H4 (cell line): ENCODE data around the gene IGF2BP3. TPM values are rescaled to one million over a fixed set of nuclear protein-coding genes. Genes with fewer than 3 reads are reported as not detected.

Experiments
- DNase-seq: peaks from one replicate; pipeline ENCODE4 v3.0.0-alpha.2; 2015; ENCODE audit warnings: low spot score
- total RNA-seq: library from RNA; depleted of rRNA; stranded (reverse); fragments of >200 nt; shearing (Covaris generic); gene quantifications from 2 replicates; pipeline ENCODE4 v1.2.3, GENCODE V29; 2014

IGF2BP3 gene
- total RNA-seq, 1 experiment from 2014 or later: 110 TPM

GRCh38 chr7:23378996-23379395, 91.3 kb downstream of the IGF2BP3 start:
- no peak for DNase-seq

- DNase-seq: no peak
Observed at GRCh38 chr7:23377134-23377533, 93.2 kb downstream of the IGF2BP3 start.

- DNase-seq: no peak
Observed at GRCh38 chr7:23373151-23374004, 96.9 kb downstream of the IGF2BP3 start.

GRCh38 chr7:23372611-23373010, 97.7 kb downstream of the IGF2BP3 start:
- no peak for DNase-seq

GRCh38 chr7:23371654-23372053, 98.6 kb downstream of the IGF2BP3 start:
- no peak for DNase-seq

DNA sequence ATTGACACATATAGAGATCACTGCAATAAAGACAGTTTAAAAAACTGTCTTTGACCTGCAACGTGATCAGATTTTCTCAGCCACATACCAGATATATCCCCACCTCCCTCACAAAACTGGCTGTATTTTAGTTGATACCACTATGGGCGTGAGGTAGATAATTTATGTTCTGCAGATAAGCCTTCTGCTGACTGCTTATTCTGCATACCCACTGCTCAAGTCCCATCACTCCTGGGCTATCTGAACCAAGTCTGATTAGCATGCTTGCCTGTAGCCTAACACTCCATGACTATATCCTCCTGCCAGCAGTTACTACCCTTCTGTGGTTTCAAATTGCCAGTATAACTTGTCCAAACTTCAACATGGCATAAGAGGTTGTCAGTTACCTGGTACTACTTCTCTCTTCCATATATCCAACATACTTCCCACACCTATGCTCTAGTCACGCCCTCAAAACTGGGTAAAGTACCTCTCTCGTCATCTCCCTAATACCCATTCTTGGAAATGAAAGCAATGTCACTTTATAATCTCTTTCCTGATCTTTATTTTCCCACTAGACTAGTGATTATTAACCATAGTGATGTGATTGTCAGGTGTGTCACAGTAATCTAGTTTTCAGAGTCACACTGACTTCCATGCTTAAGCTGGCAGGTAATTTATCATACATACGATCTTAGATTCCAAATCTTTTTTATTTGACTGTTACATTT, 100.4 kb downstream of the IGF2BP3 start:
- no peak for DNase-seq

DNA sequence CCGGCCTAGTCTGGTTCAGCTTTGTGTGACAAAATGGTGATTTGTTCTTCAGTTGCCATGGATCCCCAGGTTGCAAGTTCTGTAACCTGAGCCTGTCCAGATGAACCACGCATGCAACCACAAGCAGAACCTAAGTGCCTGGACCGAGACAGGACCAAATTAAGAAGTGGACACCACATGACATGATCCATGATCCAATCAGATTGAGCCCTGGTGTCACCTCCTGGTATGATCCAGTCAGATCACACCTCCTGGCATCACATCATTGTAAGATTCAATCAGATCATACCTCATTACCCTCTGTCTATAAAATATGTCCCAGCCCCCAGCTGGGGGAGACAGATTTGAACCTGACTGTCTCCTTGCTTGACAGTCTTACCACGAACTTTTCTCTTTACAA, 101.2 kb downstream of the IGF2BP3 start:
- no peak for DNase-seq

DNA sequence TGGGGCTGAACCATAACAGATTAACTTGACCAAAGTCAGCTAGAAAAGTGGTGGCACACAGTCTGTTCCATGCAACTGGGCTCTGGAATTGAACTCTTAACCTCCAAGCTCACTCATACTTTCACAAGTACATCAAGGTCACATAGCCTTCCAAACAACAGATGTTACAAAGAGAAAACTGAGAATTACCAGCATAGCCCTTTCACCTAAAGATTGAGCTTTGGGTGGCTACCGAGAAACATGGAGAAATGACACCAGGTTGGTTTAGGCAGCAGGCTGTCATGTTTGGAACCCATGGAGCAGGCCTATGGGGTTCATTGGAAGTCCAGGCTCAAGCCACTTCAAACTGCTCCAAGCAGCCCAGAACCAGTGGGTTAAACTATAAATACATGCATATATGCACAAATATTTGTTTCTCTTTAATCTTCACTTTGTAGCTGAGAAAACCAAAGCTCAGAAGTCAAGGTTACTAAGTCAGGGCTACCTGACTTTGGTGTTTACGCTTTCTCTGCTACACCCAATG, 112.1 kb downstream of the IGF2BP3 start:
- no peak for DNase-seq

GRCh38 chr7:23357190-23358093, 112.8 kb downstream of the IGF2BP3 start:
- DNase-seq: peak; percentile 78

DNA sequence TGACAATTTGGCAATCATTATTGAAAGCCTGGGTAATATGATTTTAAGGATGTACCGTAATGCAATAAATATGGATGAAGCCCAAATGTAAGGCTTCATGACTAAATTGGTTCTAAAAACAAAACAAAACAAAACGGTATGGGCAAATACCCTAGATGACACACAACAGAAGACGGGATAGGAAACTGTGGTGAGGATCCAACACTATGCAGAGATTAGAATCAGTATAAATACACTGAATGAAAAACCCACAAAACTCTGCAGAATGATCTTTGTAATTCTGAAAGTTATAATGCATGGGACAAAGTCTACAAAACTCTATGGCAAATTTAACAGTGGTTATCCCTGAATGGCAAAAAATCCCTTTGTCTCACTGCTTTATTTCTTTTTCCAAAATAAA, 113.6 kb downstream of the IGF2BP3 start:
- DNase-seq: no peak

DNA sequence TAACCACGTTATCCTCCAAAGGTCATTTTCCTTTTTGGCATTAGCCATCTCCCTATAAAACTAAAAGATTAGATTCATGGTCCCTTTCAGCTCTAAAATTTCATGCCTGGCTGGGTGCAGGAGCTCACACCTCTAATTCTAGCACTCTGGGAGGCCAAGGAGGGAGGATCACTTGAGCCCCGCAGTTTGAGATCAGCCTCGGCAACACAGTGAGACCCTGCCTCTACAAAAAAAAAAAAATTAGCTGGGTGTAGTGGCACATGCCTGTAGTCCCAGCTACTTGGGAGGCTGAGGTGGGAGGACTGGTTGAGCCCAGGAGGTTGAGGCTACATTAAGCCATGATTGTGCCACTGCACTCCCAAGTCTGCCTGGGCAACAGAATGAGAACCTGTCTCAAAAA, 114.1 kb downstream of the IGF2BP3 start:
- DNase-seq: no peak

GRCh38 chr7:23353172-23353571, 117.1 kb downstream of the IGF2BP3 start:
- no peak for DNase-seq

- DNase-seq: no peak
Observed at GRCh38 chr7:23350466-23350865, 119.8 kb downstream of the IGF2BP3 start.

DNA sequence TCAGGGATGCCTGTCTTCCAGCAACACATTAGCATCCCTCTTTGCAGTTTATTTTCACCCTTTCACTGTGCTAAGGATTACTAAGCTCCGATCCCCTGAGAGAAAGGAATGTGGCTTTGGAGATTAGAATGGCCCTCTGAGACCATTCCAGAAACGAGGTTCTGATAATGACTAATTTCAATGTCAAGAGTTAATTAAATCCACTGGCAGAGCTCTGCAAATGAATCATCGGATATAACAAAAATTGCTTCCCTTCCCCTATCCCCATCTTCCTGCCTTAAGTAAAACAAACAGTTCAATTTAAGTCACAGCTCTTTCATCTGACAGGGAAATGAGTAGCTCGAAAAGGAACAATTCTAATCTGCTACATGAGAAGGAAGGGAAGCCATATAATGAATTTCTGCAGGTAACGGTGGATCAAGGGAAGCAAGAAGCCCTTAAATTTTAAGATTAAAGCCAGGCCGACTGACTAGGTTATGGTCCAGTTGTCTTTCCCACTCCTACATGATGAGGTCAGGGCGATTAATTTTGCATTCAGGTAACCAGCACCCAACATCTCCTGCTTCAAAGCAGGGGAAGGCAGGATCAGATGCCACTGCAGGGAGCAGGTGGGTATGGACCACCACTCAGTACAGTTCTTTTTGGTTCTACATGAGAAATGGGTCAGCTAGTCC, 120.7 kb downstream of the IGF2BP3 start:
- peak; percentile 60 for DNase-seq

- peak; percentile 98 for DNase-seq
Observed at GRCh38 chr7:23347682-23348180, 122.6 kb downstream of the IGF2BP3 start.

- DNase-seq: peak; percentile 77
Observed at GRCh38 chr7:23347033-23347681, 123.1 kb downstream of the IGF2BP3 start.

DNA sequence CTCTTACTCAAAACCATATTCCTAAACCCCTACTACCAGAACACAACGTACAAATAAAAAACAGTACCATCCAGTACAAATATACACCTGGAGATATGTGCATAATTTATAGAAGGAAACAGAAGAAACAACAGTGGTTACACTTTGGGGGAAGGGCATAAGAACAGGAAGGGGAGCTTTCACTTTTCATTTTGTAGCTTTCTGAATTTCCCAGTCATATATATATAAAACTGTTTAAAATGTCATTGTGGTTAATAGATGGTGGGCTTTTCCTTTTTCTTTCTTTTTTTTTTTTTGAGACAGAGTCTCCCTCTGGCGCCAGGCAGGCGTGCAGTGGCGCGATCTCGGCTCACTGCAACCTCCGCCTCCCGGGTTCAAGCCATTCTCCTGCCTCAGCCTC, 124.0 kb downstream of the IGF2BP3 start:
- DNase-seq: no peak

DNA sequence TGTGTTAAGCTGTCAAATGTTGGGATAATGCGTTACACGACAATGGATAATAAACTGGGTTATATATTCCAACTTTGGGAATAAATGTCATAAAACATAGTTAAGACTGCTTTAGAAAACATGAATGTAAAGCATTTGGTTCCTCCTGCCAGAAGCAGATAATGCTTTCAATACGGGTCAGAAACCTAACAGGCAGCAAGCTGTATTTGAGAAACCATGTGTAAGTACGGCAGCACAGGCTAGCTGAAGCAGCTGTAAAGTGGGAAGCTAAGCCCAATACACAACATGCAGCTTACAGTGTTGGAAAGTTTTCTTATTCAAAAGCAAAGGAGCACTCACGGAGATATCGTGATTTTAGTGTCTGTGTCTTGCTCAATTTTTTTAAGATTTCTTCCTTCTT, 124.7 kb downstream of the IGF2BP3 start:
- no peak for DNase-seq

- no peak for DNase-seq
Observed at GRCh38 chr7:23343806-23344475, 126.3 kb downstream of the IGF2BP3 start.

GRCh38 chr7:23343102-23343501, 127.2 kb downstream of the IGF2BP3 start:
- DNase-seq: no peak
